Stomach (tissue), 4 donors: ENCODE measurements around the gene IRAK3.

ENCODE experiments used
- EP300 ChIP-seq: sonication (generic); formaldehyde crosslinking; IDR thresholded peaks from one replicate; pipeline ENCODE4 v1.6.1; 2017; ENCODE audit warnings: antibody characterized with exemption
- POLR2A ChIP-seq, 4 donors: fragments of 450-650 bp; IDR thresholded peaks; one replicate each; pipeline ENCODE4 v1.6.1; 2016; ENCODE audit warnings: antibody characterized with exemption in 4 of 4, control low read depth in 2 of 4, mild to moderate bottlenecking in 1 of 4, moderate library complexity in 1 of 4
- POLR2AphosphoS5 ChIP-seq, 3 donors: sonication (generic); formaldehyde crosslinking; IDR thresholded peaks; one replicate each; pipeline ENCODE4 v1.6.1; 2016; ENCODE audit warnings: antibody characterized with exemption in 3 of 3
- TF ChIP-seq, protein P1 (sequence below), 7 experiments: fragments of 450-650 bp in 4 of 7; fragments of 200-600 bp in 3 of 7; sonication (generic) in 3 of 7; IDR thresholded peaks; one replicate each; pipeline ENCODE4 v1.5.1; 2016 to 2019; ENCODE audit warnings: antibody characterized with exemption in 7 of 7, control low read depth in 2 of 7, mild to moderate bottlenecking in 1 of 7

DNA sequence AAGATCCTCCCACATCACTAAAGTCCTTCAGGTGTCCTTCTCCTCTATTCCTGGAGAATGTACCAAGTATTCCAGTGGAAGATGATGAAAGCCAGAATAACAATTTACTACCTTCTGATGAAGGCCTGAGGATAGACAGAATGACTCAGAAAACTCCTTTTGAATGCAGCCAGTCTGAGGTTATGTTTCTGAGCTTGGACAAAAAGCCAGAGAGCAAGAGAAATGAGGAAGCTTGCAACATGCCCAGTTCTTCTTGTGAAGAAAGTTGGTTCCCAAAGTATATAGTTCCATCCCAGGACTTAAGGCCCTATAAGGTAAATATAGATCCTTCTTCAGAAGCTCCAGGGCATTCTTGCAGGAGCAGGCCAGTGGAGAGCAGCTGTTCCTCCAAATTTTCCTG, 58.7 kb downstream of the IRAK3 start:
- no peak for TF ChIP-seq POLR2A (IDR thresholded peaks at IDR 0.05)
- no peak for TF ChIP-seq EP300
- TF ChIP-seq, protein P1, sequence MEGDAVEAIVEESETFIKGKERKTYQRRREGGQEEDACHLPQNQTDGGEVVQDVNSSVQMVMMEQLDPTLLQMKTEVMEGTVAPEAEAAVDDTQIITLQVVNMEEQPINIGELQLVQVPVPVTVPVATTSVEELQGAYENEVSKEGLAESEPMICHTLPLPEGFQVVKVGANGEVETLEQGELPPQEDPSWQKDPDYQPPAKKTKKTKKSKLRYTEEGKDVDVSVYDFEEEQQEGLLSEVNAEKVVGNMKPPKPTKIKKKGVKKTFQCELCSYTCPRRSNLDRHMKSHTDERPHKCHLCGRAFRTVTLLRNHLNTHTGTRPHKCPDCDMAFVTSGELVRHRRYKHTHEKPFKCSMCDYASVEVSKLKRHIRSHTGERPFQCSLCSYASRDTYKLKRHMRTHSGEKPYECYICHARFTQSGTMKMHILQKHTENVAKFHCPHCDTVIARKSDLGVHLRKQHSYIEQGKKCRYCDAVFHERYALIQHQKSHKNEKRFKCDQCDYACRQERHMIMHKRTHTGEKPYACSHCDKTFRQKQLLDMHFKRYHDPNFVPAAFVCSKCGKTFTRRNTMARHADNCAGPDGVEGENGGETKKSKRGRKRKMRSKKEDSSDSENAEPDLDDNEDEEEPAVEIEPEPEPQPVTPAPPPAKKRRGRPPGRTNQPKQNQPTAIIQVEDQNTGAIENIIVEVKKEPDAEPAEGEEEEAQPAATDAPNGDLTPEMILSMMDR (IDR thresholded peaks at IDR 0.05): no peak
- no peak for TF ChIP-seq POLR2AphosphoS5 (IDR thresholded peaks at IDR 0.05)
